GF-D8 (cell line): Measurements from ENCODE around the gene CDH13.

Experiments used
- DNase-seq: peaks from one replicate; lab custom pipeline; 2025; lab: John Stamatoyannopoulos, UW

CDH13 gene

GRCh38 chr16:82848013-82848412 lies 221.2 kb downstream of the CDH13 start:
- no peak for DNase-seq

DNA sequence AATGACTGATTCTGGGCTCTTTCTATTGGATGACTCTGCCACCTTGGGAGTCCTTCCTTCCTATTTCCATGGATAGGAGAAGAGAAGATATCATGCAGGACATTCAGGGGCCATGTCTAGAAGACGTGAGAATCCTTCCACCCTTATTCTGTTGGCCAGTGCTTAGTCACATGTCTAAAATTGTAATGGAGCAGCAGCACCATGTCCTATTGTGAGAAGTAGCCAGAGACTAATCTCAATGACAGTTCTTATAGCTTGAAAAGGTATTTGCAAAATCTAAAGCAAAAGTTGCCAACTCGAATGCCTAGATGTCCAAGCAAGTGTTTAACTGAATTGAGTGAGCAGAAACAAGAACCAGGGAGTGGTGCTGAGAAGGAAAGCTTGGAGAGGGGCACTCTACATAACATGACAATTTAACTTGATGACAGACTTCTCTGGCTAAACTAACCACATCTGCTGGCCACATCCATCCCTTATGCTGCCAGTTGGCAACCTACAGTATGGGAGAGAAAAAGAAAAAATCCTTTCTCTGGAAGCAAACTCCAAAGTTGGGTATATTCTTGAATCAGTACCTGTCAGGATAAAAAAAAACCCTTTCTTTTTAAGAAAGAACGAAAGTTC lies 225.7 kb downstream of the CDH13 start:
- no peak for DNase-seq

GRCh38 chr16:82855471-82855870 lies 228.7 kb downstream of the CDH13 start:
- DNase-seq = no peak

DNA sequence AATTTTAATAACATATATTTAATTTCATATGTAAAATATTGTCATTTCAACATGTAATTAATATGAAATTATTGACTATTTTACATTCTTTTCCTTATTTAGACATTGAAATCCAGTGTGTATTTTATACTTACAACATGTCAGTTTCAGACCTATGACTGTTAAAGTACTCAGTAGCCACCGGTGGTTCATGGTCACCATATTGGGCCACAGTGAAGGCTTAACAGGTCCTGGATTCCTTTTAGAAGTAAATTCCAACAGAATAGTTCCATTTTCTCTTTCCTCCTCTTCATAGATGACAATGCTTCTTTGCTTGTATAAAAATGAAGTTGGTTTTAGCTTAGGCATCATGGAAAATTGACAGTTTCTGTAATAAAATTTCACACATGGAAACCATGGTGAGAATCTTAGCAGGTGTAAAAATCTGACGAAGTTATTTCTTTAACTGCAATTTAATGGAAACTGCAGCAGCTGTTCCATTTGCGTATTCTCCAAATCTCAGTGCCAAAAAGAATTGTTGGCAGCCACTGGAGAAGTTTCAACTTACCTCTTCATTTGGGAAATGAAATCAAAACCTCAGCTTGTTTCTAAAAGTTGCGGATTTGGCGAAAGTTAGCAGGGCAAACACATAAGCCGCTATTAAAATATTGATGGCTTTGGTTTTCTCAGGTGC lies 231.1 kb downstream of the CDH13 start:
- DNase-seq = no peak

DNA sequence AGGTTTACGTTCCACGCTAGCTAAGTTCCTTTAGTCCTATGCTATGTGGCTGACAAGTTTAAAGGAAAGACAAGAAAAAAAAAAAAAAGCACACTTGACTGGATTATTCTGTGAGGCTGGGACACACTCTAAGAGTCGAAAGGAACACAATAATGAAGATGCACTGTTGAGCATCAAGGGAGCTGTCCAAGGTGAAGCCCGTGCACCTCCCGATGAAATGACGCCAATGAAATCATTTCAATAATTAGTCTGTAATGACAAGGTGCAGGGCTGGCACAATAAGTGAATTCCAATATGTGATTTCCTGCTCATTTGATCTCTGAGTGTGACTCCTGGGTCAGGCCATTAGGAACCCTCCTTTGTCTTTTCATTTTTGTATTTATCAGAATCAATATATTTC lies 232.9 kb downstream of the CDH13 start:
- no peak for DNase-seq

DNA sequence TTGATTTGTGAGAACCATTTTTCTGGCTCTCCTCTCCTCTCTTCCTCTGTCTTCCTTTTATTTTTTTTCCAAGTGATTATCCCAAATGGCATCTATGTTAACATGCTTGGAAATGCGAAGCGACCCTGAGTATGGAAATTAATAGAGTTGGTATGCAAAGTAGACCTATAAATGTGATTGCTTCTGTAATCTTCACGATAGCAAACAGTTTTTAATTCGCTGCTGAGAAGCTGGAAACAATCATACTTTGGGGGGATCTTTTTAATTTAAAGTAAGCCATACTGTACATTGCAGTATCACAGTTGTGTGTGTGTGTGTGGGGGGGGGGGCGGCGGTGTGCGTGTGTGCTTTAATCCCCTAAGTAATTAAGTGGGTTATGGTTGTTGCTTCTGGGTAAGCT lies 233.3 kb downstream of the CDH13 start:
- DNase-seq = no peak

DNA sequence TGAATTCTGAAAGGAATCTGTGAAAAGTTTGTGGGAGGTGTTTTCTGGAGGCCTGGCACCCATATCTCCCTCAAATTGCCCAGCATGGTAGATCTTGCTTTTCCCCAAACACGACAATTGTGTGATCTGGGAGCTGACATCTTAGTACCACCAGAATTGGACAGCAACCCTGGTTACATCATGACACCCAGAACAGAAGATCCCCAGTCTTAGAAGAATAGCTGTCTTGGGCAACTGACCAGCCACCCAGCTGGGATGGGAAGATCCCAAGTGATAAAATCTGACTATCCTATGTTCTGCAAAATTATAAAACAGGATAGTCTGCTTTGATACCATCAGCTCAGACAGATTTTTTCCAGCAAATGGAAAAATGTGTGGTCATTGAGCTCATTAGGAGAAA lies 235.3 kb downstream of the CDH13 start:
- no peak for DNase-seq

- no peak for DNase-seq
Measured at GRCh38 chr16:82864332-82865040, 237.7 kb downstream of the CDH13 start.

DNA sequence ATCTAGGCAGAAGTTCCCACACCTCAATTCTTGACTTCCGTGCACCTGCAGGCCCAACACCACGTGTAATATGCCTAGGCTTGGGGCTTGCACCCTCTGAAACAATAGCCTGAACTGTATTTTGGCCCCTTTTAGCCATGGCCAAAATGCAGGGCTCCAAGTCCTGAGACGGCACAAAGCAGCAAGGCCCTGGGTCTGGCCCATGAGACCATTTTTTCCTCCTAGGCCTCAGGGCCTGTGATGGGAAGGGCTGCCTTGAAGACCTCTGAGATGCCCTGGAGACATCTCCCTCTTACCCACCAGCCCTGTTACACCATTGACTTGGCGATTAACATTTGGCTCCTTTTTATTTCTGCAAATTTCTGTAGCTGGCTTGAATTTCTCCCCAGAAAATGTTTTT lies 238.6 kb downstream of the CDH13 start:
- DNase-seq = no peak

- no peak for DNase-seq
Measured at GRCh38 chr16:82867485-82867884, 240.7 kb downstream of the CDH13 start.

DNA sequence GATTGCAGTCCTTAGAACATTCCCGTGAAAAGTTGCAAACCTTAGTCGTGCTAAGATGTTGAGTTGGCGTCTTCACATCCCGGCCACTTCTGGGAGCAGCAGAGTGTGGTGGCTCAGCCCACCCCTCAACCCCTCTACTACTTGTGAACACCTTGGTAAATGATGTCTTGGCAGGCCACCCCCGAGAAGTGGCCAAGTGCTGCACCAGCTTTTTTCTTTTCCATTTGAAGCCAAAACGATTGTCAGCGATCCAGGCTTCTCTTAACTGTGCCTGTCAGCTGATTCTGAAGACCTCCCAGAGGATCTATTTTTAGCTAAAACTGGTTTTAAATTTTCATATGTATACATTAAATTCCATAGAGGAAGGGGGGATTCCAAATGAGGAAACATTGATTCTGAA lies 247.5 kb downstream of the CDH13 start:
- no peak for DNase-seq

DNA sequence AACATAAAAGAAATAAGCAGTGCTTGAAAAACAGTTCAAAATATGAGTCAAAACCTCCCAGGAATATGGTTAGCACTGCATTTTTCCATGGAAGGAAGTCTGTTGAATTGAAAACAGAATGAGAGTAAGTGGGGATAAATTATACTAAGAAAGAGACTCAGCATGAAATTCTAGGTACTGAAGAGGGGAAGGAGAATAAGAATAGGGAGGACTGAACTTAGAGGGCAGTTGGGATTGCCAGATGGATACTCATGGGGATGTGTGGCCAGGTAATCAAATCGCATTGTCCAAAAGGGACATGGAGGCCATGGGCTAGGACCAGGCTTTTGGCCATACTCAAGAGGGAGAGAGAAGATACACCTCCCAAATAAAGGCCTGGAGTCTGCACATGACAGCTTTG lies 247.9 kb downstream of the CDH13 start:
- DNase-seq = no peak

DNA sequence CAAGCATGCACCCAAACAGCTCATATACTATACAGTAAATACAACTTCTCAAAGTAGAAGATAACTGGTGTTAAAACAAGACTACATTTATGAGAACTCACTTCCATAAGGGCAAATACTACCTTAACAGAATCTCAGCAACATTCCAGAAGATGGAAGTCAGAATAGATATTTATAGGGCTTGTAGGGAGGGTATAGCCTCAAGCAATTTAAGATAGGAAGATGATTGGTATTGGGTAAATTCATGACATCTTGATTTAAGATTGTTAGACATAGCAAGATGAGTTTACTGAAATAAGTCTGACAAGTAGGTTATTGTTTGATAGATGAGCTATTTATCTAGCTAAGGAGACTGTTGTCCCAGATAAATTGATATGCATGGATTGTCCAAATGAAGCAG lies 250.2 kb downstream of the CDH13 start:
- no peak for DNase-seq

DNA sequence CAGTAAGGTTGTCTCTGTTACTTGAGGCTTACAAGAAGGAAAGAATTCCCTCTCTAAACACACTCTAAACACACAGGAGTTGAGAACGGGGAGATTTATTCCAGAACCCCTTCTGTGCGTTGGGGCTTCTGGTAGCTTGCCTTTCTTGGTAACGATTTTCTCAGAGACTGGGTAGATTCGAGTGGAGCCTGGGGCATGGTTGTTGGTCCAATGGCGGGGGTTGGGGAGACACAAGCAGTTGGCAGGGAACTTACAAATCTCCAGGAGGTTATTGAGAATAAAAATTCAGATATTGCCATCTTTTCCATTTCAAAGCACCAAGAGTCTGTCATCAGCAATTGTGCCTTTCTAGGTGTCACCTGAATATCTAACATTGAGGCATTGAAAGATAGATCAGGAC lies 251.7 kb downstream of the CDH13 start:
- DNase-seq = no peak

GRCh38 chr16:82880346-82880745 lies 253.6 kb downstream of the CDH13 start:
- DNase-seq = no peak

- DNase-seq = no peak
Measured at GRCh38 chr16:82881516-82881915, 254.7 kb downstream of the CDH13 start.

- no peak for DNase-seq
Measured at GRCh38 chr16:82882226-82882625, 255.5 kb downstream of the CDH13 start.

- no peak for DNase-seq
Measured at GRCh38 chr16:82882982-82883835, 256.4 kb downstream of the CDH13 start.

DNA sequence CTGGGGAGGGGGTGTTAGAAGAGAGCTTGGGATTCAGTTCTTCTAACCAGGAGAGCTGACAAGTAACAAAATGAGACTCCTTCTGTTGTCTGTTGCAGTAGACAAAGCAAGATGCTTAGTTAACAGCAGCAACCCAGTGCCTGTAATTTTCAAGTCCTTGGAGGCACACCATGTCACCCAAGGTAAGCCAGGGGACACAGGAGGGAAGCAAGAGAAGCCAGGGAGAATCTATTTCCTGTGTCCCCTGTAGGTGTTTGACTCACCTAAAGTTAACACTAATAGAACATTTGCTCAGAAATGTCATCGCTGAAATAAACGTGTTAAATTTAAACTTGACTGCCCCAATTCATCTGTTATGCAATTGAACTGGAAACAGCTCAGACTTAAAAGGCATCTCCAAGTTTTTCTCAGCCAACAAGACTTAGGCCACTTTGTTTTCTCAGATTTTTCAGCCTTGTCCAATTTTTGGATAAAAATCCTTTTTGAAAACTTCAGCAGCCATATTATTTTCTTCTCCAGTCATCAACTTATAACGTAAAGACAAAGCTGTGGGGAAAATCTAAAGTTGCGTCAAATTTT lies 257.6 kb downstream of the CDH13 start:
- DNase-seq = no peak

GRCh38 chr16:82886146-82886545 lies 259.4 kb downstream of the CDH13 start:
- DNase-seq = no peak

DNA sequence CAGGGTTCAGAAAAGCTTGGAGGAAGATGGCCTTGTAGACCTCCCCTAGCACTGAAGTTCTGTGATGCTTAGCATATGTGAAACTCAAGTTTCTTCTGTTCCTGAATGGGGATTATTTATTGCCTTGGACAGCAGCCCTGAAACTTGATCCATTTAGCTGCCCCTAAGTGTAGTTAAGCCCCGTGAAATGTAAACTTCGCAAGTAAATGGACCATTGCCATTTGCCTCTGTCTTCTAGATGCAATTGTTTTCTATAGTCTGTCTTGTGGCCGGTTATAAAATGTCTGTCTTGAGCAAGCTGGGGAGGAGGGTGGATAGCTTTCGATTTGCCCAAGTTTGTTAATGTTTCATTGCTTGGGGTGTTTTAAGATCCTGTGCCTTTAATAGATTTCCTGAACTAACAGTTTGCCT lies 261.8 kb downstream of the CDH13 start:
- no peak for DNase-seq

- DNase-seq = no peak
Measured at GRCh38 chr16:82891424-82891823, 264.7 kb downstream of the CDH13 start.
